HPDE6-E6E7 (cell line): Measurements from ENCODE around the gene TPD52L2.

Source experiments
- DNase-seq: peaks from one replicate; pipeline ENCODE4 v3.0.0; 2011; ENCODE audit warnings: missing footprints; ENCODE audit errors: extremely low spot score

The TPD52L2 gene

GRCh38 chr20:63932606-63933160 is 67.6 kb downstream of the TPD52L2 start:
- DNase-seq: no peak

- no peak for DNase-seq
Observed at GRCh38 chr20:63933646-63934045, 68.6 kb downstream of the TPD52L2 start.

- no peak for DNase-seq
Observed at GRCh38 chr20:63934271-63935068, 69.4 kb downstream of the TPD52L2 start.

- DNase-seq: no peak
Observed at GRCh38 chr20:63935447-63935846, 70.4 kb downstream of the TPD52L2 start.

GRCh38 chr20:63937596-63937995 is 72.5 kb downstream of the TPD52L2 start:
- no peak for DNase-seq

- DNase-seq: no peak
Observed at GRCh38 chr20:63939061-63939935, 74.2 kb downstream of the TPD52L2 start.

- no peak for DNase-seq
Observed at GRCh38 chr20:63940071-63940471, 75.0 kb downstream of the TPD52L2 start.

- DNase-seq: no peak
Observed at GRCh38 chr20:63940472-63941266, 75.6 kb downstream of the TPD52L2 start.
